GM18511 (cell line): ENCODE results near the gene SRP72.
A peak's percentile ranks its signal among the peaks of the same experiment; 100 is the strongest.
"Not testable (repeated sequence)": the region's sequence is repeated elsewhere in the genome, so short reads cannot be mapped to it uniquely, and the experiment has no call there.

ENCODE experiments used
- ATAC-seq: cut with Tn5 transposase; IDR thresholded peaks from one replicate; pipeline ENCODE4 v1.9.1; 2021; ENCODE audit warnings: mild to moderate bottlenecking, moderate library complexity; ENCODE audit not compliant: unreplicated experiment

The SRP72 gene

GRCh38 chr4:56467284-56468096 lies at the start of gene SRP72:
SRP72 (plus strand) TSS chr4:56467617; CDS start chr4:56467636, 19 bp downstream.
- peak; percentile 94 for ATAC-seq

GRCh38 chr4:56424176-56424575 lies 43.2 kb upstream of the SRP72 start:
- no peak for ATAC-seq

- ATAC-seq: no peak
Measured at GRCh38 chr4:56424697-56425514, 42.5 kb upstream of the SRP72 start.

DNA sequence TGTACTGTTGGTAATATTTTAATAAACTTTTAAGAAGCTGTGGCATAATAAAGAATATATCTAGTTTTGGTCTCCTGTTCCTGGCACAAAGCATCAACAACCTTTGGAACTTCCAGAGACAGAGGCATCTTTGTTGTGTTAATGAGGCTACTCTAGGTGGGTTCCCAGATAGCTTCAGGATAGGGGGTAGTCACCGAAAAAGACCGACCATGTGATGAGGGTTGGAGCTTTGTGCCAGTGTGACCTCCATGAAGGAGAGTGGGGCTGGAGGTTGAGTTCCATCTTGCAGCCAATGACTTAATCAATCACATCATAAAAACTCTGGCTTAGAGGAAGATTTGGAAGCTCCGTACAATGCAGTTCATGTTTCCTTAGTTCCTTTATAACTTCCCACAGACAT lies 41.9 kb upstream of the SRP72 start:
- no peak for ATAC-seq

GRCh38 chr4:56426273-56426672 lies 41.1 kb upstream of the SRP72 start:
- peak; percentile 84 for ATAC-seq

DNA sequence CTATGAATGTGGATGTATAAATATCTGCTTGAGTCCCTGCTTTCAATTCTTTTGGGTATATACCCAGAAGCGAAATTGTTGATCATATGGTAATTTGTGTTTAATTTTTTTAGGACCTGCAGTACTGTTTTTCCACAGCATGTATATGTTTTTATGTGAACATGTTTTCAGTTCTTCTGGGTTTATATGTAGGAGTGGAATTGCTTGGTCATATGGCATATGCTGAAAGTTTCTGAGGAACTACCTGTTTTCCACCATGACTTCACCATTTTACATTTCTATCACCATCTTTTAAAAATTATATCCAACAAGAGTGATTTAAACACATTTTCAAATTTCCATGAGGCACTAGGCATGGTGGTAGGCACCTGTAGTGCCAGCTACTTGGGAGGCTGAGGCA lies 40.2 kb upstream of the SRP72 start:
- ATAC-seq: no peak

GRCh38 chr4:56430203-56430602 lies 37.2 kb upstream of the SRP72 start:
- ATAC-seq: no peak

GRCh38 chr4:56433280-56433679 lies 34.1 kb upstream of the SRP72 start:
- ATAC-seq: no peak

GRCh38 chr4:56434599-56435139 lies 32.7 kb upstream of the SRP72 start:
- peak; percentile 25 for ATAC-seq

DNA sequence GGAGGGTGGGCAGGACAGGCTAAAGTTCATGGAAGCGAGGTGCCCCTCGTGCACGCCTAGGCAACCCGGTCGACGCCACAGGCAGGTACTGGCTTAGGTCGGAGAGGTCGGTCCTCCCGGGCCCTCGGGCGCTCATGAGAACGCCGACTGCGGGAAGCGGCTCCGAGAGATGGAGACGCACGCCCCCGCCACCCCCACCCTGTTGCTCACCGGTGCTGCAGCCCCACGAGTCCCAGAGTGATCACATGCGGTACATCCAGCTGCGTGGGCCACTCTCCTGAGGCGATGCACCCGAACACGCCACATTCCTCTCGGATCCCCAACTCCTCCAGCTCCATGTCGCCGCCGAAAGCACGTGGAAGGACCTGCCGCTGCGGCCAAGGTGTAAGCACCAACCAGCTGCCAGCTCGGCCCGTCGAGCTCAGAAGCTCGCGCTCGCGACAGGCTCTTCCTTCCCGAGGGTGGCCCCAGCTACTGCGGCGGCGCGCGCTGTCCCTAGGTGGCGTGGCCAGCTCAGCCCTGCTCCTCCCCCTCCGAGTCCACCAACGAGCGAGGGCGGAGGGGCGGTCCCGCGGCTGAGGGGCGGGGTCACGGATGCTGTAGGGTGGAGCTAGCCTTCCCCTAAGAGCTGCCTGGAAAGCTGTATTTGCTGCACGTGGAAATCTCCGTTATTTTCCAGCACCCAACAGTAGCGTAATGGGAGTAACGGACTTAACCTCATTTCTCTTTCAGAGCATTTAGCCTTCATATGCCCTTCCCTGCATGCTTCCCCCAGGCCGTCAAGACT lies 32.1 kb upstream of the SRP72 start, which contains the start of gene PPAT:
PPAT (minus strand) TSS at position 476 of the 787 bp plus-strand sequence; CDS start at position 338, 138 bp downstream.
- ATAC-seq: peak; percentile 81

DNA sequence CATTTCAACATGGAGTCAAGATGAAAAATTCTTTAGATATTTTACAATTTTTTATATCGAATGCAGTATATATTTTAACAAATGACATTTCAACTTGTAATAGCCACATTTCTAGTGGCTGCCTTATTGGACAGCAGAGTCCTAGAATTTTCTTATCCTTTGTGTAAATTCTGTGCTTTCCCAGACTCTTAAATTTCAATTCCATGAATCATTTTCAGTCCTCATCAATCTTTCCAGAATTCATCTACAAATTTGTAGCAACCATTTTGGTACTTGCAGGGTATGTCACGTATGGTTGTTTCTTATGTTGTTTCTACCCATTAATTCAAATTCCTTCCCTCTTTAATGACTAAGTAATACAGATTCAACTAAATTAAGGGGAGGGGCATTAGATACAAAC lies 28.7 kb upstream of the SRP72 start:
- ATAC-seq: no peak

GRCh38 chr4:56440983-56441382 lies 26.4 kb upstream of the SRP72 start:
- no peak for ATAC-seq

- ATAC-seq: peak; percentile 50
Measured at GRCh38 chr4:56444719-56445118, 22.7 kb upstream of the SRP72 start.

- no peak for ATAC-seq
Measured at GRCh38 chr4:56445699-56446098, 21.7 kb upstream of the SRP72 start.

DNA sequence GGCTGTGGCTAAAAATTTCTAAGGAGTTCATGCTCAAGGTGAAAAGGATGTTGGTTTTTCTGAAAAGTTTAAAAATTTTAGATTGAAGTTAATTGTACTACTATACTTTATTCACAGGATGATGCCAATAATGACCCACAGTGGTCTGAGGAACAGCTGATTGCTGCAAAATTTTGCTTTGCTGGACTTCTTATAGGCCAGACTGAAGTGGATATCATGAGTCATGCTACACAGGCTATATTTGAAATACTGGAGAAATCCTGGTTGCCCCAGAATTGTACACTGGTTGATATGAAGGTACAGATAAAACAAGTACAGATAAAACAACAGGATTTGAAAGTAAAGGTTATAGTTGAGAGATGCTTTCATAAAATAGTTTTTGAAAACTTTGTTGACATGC lies 19.1 kb upstream of the SRP72 start:
- ATAC-seq: no peak

GRCh38 chr4:56449475-56449874 lies 17.9 kb upstream of the SRP72 start:
- ATAC-seq: not testable (repeated sequence)

- ATAC-seq: peak; percentile 49
Measured at GRCh38 chr4:56450342-56450741, 17.1 kb upstream of the SRP72 start.

DNA sequence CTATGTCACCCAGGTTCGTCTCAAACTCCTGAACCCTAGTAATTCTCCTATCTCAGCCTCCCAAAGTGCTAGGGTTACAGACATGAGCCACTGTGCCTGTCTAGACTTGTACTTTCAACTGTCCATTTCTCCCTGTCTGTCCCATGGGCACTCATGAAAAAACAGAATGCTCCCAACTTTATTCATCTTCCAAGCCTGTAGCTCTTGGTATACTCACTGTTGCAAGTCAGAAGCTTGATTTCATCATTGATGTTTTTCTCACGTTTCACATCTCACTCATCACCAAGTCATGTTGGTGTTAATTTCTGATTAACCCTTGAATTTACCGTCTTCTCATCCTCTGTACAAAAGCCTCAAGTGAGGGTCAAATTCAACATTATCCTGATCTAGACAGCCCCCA lies 7.3 kb upstream of the SRP72 start:
- no peak for ATAC-seq

DNA sequence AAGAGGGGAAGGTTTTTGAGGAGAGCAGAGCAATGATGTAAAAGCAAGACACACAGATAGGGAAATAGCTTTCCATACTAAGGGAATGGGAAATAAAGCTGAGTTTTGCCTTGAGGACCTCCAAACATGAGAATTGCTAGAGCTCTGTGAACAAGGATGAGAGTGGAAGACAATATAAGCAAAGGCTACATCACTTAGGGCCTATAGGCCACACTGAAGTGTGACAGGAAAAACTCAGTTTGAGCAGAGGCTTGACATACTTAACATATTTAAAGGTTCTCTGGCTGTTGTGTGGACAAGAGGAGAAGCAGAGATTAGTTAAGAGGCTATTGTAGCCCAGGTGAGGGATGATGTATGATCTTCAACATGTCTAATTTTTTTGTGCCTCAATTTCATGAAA lies 5.3 kb upstream of the SRP72 start:
- ATAC-seq: no peak

- no peak for ATAC-seq
Measured at GRCh38 chr4:56463711-56464110, 3.7 kb upstream of the SRP72 start.

DNA sequence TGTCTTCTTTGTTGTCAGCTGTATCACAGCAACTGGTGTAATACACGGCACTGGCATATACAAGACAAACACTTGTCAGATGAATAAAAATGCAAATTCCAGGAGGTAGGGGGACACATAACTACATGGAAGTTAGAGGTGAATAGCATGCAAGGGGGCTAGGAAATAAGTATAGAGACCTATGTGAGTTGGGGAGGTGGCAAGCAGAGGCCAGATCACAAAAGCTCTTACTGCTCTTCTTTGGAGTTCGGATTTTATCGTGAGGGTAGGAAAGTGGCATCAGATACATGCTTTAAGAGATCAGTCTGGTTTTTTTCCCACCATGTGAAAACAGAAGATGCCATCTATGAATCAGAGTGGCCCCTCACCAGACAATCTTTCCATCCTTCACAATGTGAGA lies 2.8 kb upstream of the SRP72 start:
- no peak for ATAC-seq
